Measurements from ENCODE around the gene UBE2O. TPM values are rescaled to one million over a fixed set of nuclear protein-coding genes. Genes with fewer than 3 reads are reported as not detected.

UBE2O gene
- total and polyA plus RNA-seq, 2 experiments from 2014 or later: 30.4 to 79.4 TPM

- Histone ChIP-seq H3F3A (replicated peaks; ENCODE audit: low read depth) (peaks cover 3% of the 10 kb centered on the region; the same call in 1 of the 2 replicates), H4K20me1 (replicated peaks; ENCODE audit: insufficient read depth) (peaks cover 56% of the 10 kb centered on the region), H3K4me3 (no peak overlapping the region), H3K79me2 (replicated peaks; ENCODE audit: insufficient read depth) (peaks cover 95% of the 10 kb centered on the region), H3K27me3 (ENCODE audit: insufficient read depth) (no peaks in the 10 kb centered on the region), H3K36me3 (ENCODE audit: insufficient read depth) (no peaks in the 10 kb centered on the region), H3K27ac (ENCODE audit: low read depth) (no peak overlapping the region), H2AFZ (no peak overlapping the region), H3K4me1 (ENCODE audit: insufficient read depth) (peaks cover 37% of the 10 kb centered on the region), H3K9me2 (ENCODE audit: insufficient read depth) (no peaks in the 10 kb centered on the region; the same call in 1 of the 2 replicates), H3K4me2 (no peak overlapping the region)
- Mint-ChIP-seq H3K4me3 (no peak overlapping the region), H3K27me3 (ENCODE audit: insufficient read depth, low read depth, poor library complexity) (peaks cover 7% of the 10 kb centered on the region), H3K9me3 (no peaks in the 10 kb centered on the region; the same call in 2 of the 3 replicates), H3K27ac (no peak overlapping the region; the same call in 1 of the 2 replicates), H3K36me3 (ENCODE audit: low read depth) (peaks cover 20% of the 10 kb centered on the region), H3K4me1 (peaks cover 41% of the 10 kb centered on the region)
- no peak for TF ChIP-seq ZNF331 (CRISPR knock-in tag; IDR thresholded peaks at IDR 0.05; ENCODE audit: low read depth)
- TF ChIP-seq ZNF462 (CRISPR knock-in tag; IDR thresholded peaks at IDR 0.05): no peak
- no peak for TF ChIP-seq EZH2phosphoT487 (IDR thresholded peaks at IDR 0.05; ENCODE audit: unreplicated experiment)
- no peak for TF ChIP-seq REST (IDR thresholded peaks at IDR 0.05; ENCODE audit: unreplicated experiment)
- no peak for TF ChIP-seq NANOG (IDR thresholded peaks at IDR 0.05; ENCODE audit: borderline replicate concordance)
- TF ChIP-seq CREB1 (CRISPR knock-in tag; IDR thresholded peaks at IDR 0.05; ENCODE audit: low read depth): no peak
- TF ChIP-seq CTCF (conservative IDR thresholded peaks at IDR 0.05; ENCODE audit: low read depth in 2 of 2): no peak
- TF ChIP-seq STAT1 (IDR thresholded peaks at IDR 0.05; ENCODE audit: unreplicated experiment): no peak
- TF ChIP-seq JUNB (IDR thresholded peaks at IDR 0.05; ENCODE audit: unreplicated experiment): no peak
- no peak for TF ChIP-seq ZNF114 (CRISPR knock-in tag; IDR thresholded peaks at IDR 0.05)
- TF ChIP-seq ETS1 (IDR thresholded peaks at IDR 0.05): no peak
- TF ChIP-seq EZH2 (IDR thresholded peaks at IDR 0.05; ENCODE audit: low read depth, unreplicated experiment): no peak
- TF ChIP-seq POLR2AphosphoS5 (IDR thresholded peaks at IDR 0.05; ENCODE audit: low read depth): no peak
- DNase-seq (ENCODE audit: low spot score) (no peak), ATAC-seq (no peak)
Measured at GRCh38 chr17:76422860-76423259, 30.1 kb downstream of the UBE2O start.

Measured in GM23338 (cell line).